ENCODE results near the gene ZNF107.
A peak's percentile ranks its signal among the peaks of the same experiment; 100 is the strongest.

DNA sequence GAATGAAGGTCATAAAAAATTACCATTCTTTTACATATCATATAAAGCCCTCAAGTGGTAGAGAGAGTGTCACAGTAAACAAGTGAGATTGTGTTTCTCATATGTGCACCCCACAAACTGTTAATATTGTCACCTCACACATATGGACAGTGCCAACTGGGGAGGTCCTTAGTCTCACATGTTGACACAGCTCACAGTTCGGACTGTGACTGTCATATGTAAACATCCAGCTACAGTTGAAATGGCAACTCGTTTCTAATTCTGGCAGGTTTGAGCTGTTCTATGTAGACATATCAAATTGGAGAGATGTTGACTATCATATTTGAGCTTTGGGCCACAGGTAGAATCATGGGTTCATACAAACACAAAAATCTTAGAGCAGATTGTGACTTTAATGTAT is 39.4 kb upstream of the ZNF107 start:
- TF ChIP-seq, protein P1, sequence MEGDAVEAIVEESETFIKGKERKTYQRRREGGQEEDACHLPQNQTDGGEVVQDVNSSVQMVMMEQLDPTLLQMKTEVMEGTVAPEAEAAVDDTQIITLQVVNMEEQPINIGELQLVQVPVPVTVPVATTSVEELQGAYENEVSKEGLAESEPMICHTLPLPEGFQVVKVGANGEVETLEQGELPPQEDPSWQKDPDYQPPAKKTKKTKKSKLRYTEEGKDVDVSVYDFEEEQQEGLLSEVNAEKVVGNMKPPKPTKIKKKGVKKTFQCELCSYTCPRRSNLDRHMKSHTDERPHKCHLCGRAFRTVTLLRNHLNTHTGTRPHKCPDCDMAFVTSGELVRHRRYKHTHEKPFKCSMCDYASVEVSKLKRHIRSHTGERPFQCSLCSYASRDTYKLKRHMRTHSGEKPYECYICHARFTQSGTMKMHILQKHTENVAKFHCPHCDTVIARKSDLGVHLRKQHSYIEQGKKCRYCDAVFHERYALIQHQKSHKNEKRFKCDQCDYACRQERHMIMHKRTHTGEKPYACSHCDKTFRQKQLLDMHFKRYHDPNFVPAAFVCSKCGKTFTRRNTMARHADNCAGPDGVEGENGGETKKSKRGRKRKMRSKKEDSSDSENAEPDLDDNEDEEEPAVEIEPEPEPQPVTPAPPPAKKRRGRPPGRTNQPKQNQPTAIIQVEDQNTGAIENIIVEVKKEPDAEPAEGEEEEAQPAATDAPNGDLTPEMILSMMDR (IDR thresholded peaks at IDR 0.05; ENCODE audit: low read depth, low read length, missing input control), result no peak
- TF ChIP-seq RXRA (IDR thresholded peaks at IDR 0.05), result no peak
- no peak for TF ChIP-seq RAD21 (IDR thresholded peaks at IDR 0.05)
- TF ChIP-seq FOXA1 (IDR thresholded peaks at IDR 0.05), result no peak
- no peak for TF ChIP-seq HNF4G (IDR thresholded peaks at IDR 0.05)
- TF ChIP-seq SP1 (IDR thresholded peaks at IDR 0.05), result no peak
- no peak for TF ChIP-seq YY1 (IDR thresholded peaks at IDR 0.05)
- no peak for TF ChIP-seq GABPA (IDR thresholded peaks at IDR 0.05 in 1 of 2, conservative IDR thresholded peaks at IDR 0.05 in 1 of 2)
- TF ChIP-seq FOXA2 (IDR thresholded peaks at IDR 0.05), result peak; percentile 34
- TF ChIP-seq EGR1 (IDR thresholded peaks at IDR 0.05; ENCODE audit: low read depth in 2 of 2), result no peak
- TF ChIP-seq, protein P2, sequence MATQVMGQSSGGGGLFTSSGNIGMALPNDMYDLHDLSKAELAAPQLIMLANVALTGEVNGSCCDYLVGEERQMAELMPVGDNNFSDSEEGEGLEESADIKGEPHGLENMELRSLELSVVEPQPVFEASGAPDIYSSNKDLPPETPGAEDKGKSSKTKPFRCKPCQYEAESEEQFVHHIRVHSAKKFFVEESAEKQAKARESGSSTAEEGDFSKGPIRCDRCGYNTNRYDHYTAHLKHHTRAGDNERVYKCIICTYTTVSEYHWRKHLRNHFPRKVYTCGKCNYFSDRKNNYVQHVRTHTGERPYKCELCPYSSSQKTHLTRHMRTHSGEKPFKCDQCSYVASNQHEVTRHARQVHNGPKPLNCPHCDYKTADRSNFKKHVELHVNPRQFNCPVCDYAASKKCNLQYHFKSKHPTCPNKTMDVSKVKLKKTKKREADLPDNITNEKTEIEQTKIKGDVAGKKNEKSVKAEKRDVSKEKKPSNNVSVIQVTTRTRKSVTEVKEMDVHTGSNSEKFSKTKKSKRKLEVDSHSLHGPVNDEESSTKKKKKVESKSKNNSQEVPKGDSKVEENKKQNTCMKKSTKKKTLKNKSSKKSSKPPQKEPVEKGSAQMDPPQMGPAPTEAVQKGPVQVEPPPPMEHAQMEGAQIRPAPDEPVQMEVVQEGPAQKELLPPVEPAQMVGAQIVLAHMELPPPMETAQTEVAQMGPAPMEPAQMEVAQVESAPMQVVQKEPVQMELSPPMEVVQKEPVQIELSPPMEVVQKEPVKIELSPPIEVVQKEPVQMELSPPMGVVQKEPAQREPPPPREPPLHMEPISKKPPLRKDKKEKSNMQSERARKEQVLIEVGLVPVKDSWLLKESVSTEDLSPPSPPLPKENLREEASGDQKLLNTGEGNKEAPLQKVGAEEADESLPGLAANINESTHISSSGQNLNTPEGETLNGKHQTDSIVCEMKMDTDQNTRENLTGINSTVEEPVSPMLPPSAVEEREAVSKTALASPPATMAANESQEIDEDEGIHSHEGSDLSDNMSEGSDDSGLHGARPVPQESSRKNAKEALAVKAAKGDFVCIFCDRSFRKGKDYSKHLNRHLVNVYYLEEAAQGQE (IDR thresholded peaks at IDR 0.05), result no peak
- TF ChIP-seq NR2F2 (IDR thresholded peaks at IDR 0.05), result no peak

All from liver (tissue), 3 donors.